Activated CD8-positive, alpha-beta T cell treated with anti-CD3 and anti-CD28 coated beads, Interleukin-2, amount 10 ng/mL, durations not matched to agents 7 days and 5 days (primary cell): Measurements from ENCODE around the gene FMN1. TPM values are rescaled to one million over a fixed set of nuclear protein-coding genes. Genes with fewer than 3 reads are reported as not detected.

Experiments
- ATAC-seq: fragments of 150-1000 bp; cut with Tn5 transposase; one replicate; pipeline ENCODE4 v1.10.0; 2021; ENCODE audit warnings: moderate library complexity
- CTCF ChIA-PET: fragments of 350-600 bp; sonication (Branson Sonifier 250); formaldehyde crosslinking; loops from one replicate; lab custom pipeline; 2021; ENCODE audit warnings: antibody characterized with exemption; lab: Charles Lee
- POLR2A ChIA-PET: fragments of 350-600 bp; sonication (Branson Sonifier 250); formaldehyde crosslinking; loops from one replicate; lab custom pipeline; 2021; ENCODE audit warnings: antibody characterized with exemption; lab: Charles Lee
- DNase-seq: peaks from one replicate; pipeline ENCODE4 v3.0.0-alpha.2; 2020
- H3K27ac Mint-ChIP-seq: one replicate; pipeline ENCODE4 v1.8.0; 2021; ENCODE audit warnings: mild to moderate bottlenecking, mixed read lengths
- H3K27me3 Mint-ChIP-seq: one replicate; pipeline ENCODE4 v1.8.0; 2021; ENCODE audit warnings: low read depth, mixed read lengths
- H3K36me3 Mint-ChIP-seq: one replicate; pipeline ENCODE4 v1.8.0; 2021; ENCODE audit warnings: low read depth, mixed read lengths
- H3K4me1 Mint-ChIP-seq: one replicate; pipeline ENCODE4 v1.8.0; 2021; ENCODE audit warnings: low read depth, mixed read lengths
- H3K4me3 Mint-ChIP-seq: one replicate; pipeline ENCODE4 v1.8.0; 2021; ENCODE audit warnings: mild to moderate bottlenecking, mixed read lengths
- H3K9me3 Mint-ChIP-seq: one replicate; pipeline ENCODE4 v1.8.0; 2022; ENCODE audit warnings: mixed read lengths; ENCODE audit not compliant: insufficient read depth
- total RNA-seq, 2 experiments: library from RNA; stranded (reverse); gene quantifications; one replicate each; pipeline ENCODE4 v1.2.3, GENCODE V29; 2021

The FMN1 gene
- total RNA-seq, 2 experiments from 2014 or later: 0.05 TPM; not detected in 1

DNA sequence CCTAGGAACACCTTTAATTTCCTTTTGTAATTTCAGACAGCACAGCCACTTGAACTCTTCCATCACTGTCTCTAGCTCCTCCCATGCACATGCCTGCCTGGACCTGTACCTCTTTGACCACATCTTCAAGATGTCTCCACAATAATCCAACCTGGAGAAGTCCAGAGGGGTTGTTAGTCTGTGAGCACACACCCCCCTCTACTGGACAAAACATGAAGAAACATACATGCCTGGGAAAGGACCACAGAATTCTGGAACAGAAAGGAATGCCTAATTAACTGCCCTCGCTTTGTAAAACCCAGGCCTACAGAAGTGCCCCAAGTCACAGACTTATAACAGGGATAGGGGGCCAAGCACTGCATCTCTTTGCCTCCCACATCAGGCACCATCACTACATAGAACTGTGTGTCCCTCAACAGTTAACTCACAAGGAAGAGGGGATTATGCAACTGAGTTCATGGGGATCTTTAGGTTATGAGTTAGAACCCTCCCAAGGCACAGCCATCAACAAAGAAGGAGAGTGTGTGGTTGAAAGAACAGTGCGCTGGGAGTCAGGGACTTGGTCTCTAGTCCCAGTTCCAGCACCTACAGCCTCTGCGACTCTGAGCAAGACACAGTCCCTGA lies 61.7 kb downstream of the FMN1 start:
- ChIA-PET CTCF (interaction anchor here (0.8 to 2.5 kb wide), 10 partner anchors 10 to 69 kb away, joined by 3 to 16 read pairs (median 6); no protein-coding TSS in a partner anchor), POLR2A (no interaction called here)
- Mint-ChIP-seq H3K27me3 (no peaks in the 10 kb centered on the region), H3K4me3 (no peak overlapping the region), H3K4me1 (no peaks in the 10 kb centered on the region), H3K9me3 (no peaks in the 10 kb centered on the region), H3K36me3 (no peaks in the 10 kb centered on the region), H3K27ac (no peak overlapping the region)
- no peak for ATAC-seq
- DNase-seq: no peak

DNA sequence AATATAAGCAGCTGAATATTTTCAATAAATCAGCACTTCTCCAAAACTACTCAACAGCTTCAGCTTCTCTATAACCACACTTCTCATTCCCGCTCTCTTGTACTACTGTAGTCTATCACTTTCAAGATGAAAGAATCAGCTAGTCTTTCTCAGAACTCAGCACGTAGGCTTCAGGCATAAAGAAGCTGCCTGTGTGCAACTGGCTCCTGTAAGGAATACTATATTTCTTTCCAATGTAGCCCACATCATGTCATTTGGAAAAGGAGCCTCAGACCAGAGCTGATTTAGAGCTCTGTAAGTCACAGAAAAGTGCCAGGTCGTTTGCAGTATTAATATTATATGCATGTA lies 62.3 kb downstream of the FMN1 start:
- H3K4me1 Mint-ChIP-seq: peaks cover under 1% of the 10 kb centered on the region
- ATAC-seq: no peak
- no peaks in the 10 kb centered on the region for H3K9me3 Mint-ChIP-seq
- POLR2A ChIA-PET: no interaction called here
- H3K27ac Mint-ChIP-seq: no peak overlapping the region
- H3K27me3 Mint-ChIP-seq: no peaks in the 10 kb centered on the region
- DNase-seq: no peak
- no peak overlapping the region for H3K4me3 Mint-ChIP-seq
- no peaks in the 10 kb centered on the region for H3K36me3 Mint-ChIP-seq
- CTCF ChIA-PET: interaction anchor here (0.8 to 2.5 kb wide), 10 partner anchors 9 to 69 kb away, joined by 3 to 16 read pairs (median 4); no protein-coding TSS in a partner anchor

DNA sequence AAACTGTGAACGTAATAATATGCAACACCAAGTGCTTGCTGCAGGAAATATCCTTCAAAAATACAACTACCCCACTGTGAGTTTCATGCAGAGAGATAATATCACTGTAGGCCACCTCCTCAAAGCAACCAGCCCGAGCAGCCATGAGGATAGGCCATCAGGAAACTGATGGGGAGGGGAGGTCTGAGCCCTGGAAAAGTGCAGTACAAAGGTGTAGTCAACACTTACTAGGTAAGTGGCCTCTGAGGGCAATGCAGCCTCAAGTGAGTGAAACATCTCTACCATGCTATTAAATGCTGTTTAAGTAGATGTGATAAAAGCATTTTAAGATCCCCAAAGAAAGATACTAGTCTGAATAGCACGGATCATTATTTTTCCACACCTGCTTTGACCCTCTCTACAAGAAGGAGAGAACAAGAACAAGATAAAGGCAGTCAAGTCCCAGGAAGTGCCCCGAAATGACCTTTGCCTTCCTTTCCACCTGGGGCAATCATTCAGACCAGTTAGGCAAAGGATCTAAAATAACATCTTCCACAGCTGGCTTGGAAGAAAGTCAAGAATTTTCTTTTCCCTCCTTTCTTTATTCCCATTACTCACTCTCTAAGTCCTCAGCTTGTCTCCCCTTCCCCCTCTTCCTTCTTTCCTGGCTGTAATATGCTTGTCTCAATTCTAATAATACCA lies 62.8 kb downstream of the FMN1 start:
- no peak overlapping the region for H3K4me3 Mint-ChIP-seq
- no peak for ATAC-seq

DNA sequence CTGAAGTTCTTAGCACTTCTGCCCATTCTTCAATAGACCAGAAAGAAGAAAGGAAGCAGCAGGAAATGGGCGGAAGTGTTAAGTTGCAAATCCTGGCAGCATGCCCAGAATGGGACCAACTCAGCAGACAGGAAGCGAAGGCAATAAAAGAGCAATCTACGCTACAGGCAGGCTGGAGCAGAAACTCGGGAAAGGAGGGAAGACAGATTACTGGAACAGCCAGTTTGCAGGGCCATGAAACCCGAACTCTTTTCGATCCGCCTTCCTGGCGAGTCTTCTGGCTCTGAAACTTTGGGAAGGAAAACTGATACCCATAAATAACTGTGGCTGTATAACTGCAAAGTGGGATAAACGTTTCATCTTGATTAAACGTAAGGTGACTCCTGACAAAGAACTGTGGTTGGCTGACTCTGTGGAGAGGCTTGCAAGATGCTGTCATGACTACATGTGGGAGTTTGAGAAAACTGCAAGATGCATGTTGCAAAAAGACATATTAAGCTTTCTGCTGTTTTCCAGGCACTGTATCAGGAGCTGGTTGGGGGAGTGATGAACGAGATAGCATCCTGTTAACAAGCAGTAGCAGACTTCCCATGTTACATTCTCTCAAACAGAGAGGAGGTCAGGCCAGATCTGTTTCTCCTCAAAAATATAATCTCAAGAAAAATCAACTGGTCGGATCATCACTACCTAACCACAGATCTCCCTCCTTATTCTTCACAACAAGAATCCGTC lies 67.8 kb downstream of the FMN1 start:
- no peak overlapping the region for H3K27ac Mint-ChIP-seq
- POLR2A ChIA-PET: no interaction called here
- ATAC-seq (no peak), DNase-seq (peak; percentile 43)
- CTCF ChIA-PET: interaction anchor here (2.2 kb wide), 1 partner anchor 40 kb away, joined by 5 read pairs; no protein-coding TSS in a partner anchor
- peaks cover 2% of the 10 kb centered on the region for H3K27me3 Mint-ChIP-seq
- H3K4me1 Mint-ChIP-seq: peaks cover 16% of the 10 kb centered on the region
- no peaks in the 10 kb centered on the region for H3K9me3 Mint-ChIP-seq
- no peak overlapping the region for H3K4me3 Mint-ChIP-seq
- H3K36me3 Mint-ChIP-seq: no peaks in the 10 kb centered on the region

More for the DNA sequence above, 62.8 kb downstream of the FMN1 start:
- DNase-seq: no peak
- Mint-ChIP-seq H3K9me3 (no peaks in the 10 kb centered on the region), H3K27me3 (no peaks in the 10 kb centered on the region), H3K36me3 (no peaks in the 10 kb centered on the region), H3K4me1 (peaks cover 6% of the 10 kb centered on the region), H3K27ac (no peak overlapping the region)
- CTCF ChIA-PET: interaction anchor here (0.8 to 2.5 kb wide), 10 partner anchors 9 to 70 kb away, joined by 3 to 16 read pairs (median 4); no protein-coding TSS in a partner anchor
- POLR2A ChIA-PET: no interaction called here

DNA sequence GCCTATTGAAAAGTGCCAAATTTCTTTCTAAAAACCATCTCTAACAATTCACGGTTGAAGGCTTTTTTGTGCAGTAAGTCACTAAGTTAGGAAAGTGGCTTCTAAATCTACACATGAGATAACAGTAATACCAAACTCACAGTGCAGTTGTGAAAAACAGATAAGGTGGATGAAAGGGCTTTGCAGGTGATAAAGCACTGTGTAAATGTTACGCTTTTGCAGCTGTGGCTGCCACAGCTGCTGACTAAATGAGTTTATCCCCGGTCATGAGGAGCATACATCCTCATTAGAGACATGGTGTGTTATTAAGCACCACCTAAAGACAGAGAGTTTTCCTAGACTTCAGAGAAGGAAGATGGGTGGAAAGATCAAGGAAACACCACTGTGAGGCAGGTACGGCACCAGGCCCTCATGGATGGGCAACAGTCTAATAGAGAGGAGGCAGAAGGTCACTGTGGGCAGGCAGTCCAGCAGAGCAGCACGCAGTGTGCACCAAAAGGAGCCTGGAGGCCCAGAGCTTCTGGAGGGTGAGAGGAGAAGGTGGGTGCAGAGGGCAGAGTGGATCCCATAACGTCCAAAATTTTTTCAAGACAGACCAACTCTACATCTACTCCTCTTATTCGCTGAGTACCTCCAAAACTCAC lies 68.5 kb downstream of the FMN1 start:
- no peak for DNase-seq
- Mint-ChIP-seq H3K36me3 (no peaks in the 10 kb centered on the region), H3K9me3 (no peaks in the 10 kb centered on the region), H3K4me1 (peaks cover 16% of the 10 kb centered on the region), H3K4me3 (no peak overlapping the region), H3K27ac (no peak overlapping the region), H3K27me3 (peaks cover 2% of the 10 kb centered on the region)
- no peak for ATAC-seq
- ChIA-PET POLR2A (no interaction called here), CTCF (no interaction called here)

DNA sequence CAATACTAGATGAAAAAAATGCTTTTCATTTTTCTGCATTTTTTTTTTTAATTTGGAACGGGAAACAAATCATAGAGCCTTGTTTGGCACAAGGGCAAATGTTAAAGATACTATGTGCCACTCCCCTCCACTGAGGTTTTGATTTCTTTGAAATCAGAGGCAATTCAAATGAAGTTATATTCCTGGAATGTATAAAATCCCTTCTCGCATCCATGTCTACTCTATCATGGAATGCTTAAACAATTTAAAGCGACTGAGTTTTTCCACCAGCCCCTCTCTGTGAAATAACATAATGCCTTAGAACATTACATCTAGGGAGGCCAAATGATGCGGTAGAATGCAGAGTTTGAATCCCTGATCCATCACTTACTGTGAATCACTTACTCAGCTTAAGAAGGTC lies 69.7 kb downstream of the FMN1 start:
- Mint-ChIP-seq H3K9me3 (no peaks in the 10 kb centered on the region), H3K4me3 (no peak overlapping the region), H3K36me3 (no peaks in the 10 kb centered on the region), H3K27me3 (peaks cover 2% of the 10 kb centered on the region), H3K4me1 (peaks cover 16% of the 10 kb centered on the region), H3K27ac (no peak overlapping the region)
- ChIA-PET CTCF (no interaction called here), POLR2A (no interaction called here)
- no peak for ATAC-seq
- no peak for DNase-seq

DNA sequence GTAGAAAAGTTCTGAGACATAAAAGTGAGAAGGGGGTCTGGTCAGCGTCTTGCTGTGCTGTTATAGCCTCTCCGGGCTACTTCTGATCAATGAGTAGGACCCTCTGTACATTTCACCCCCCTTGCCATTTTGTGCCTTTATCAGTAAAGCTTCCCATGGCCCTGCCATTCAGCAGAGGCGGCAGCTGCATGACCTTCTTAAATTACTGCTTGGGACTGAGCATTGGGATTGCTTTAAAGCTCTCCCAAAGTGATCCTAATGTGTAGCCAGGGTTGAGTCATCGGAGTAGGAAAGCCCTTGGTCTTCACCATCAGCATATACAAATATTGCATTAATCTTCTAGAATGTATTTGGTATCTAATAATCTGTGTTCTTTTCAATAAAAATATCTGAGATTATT lies 70.2 kb downstream of the FMN1 start:
- Mint-ChIP-seq H3K36me3 (no peaks in the 10 kb centered on the region), H3K9me3 (no peaks in the 10 kb centered on the region), H3K27me3 (peaks cover 2% of the 10 kb centered on the region), H3K27ac (no peak overlapping the region), H3K4me3 (no peak overlapping the region), H3K4me1 (peaks cover 16% of the 10 kb centered on the region)
- ChIA-PET CTCF (no interaction called here), POLR2A (no interaction called here)
- ATAC-seq (no peak), DNase-seq (no peak)

DNA sequence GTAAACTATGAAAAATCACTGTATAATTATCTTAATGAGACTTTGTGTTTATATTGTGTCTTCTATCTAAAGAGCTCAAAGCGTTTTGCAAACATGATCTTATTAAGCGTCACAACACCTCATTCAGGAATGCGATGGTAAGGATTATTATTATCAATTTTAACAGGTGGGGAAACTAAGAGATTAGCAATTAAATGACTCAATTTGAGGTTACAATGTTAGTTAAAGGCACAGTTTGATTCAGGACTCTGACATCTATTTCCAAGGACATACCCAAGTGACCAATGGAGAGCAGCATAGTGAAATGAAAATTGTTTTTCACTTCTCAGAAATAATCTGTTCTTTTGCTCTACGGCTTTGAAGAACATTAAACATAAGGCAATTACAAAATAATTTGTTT lies 74.6 kb downstream of the FMN1 start:
- Mint-ChIP-seq H3K4me3 (no peak overlapping the region), H3K9me3 (no peaks in the 10 kb centered on the region), H3K27ac (no peak overlapping the region), H3K27me3 (peaks cover 2% of the 10 kb centered on the region), H3K4me1 (no peaks in the 10 kb centered on the region), H3K36me3 (no peaks in the 10 kb centered on the region)
- ChIA-PET CTCF (interaction anchor here (1.1 kb wide), 1 partner anchor 12 kb away, joined by 4 read pairs; no protein-coding TSS in a partner anchor), POLR2A (no interaction called here)
- ATAC-seq (no peak), DNase-seq (no peak)

DNA sequence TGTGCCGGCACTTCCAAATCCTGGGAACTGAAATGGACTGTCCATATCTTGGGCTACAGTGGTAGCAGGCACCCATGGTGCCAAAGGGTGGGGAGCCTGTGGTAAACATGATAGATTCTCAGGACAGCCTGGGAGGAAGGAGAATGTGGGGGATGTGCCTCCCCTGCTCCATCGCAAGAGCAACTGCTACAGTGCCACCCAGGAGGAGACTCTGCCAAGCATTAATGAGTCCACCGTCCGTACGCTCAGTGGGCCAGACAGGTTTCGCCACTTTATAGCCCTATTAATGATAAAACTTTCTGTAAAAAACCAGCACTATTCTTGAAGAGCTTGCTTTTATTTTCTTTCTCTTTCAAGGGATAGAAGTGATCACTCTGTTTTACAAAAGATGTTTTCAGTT lies 75.2 kb downstream of the FMN1 start:
- ATAC-seq: no peak
- ChIA-PET CTCF (interaction anchor here (1.1 kb wide), 1 partner anchor 13 kb away, joined by 4 read pairs; no protein-coding TSS in a partner anchor), POLR2A (no interaction called here)

DNA sequence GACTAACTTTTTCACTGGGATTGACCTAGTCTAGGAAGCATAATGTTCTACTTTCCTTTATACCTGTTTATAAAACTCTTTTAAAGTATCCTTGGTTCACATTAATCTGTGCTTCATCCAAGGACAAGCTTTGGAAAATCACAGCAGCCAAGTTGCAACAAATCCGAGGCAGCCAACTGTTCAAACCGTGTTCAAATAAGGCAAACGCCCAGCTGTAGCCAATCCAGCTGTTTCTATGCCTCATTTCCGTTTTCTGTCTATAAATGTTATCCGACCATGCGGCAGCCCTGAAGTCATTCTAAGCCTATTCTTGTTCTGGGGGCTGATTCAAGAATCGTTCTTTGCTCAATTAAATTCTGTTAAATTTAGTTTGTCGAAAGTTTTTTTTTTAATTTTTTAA lies 78.3 kb downstream of the FMN1 start:
- H3K27me3 Mint-ChIP-seq: peaks cover 7% of the 10 kb centered on the region

More for the DNA sequence above, 75.2 kb downstream of the FMN1 start:
- H3K4me3 Mint-ChIP-seq: no peak overlapping the region
- H3K4me1 Mint-ChIP-seq: no peaks in the 10 kb centered on the region
- peaks cover 2% of the 10 kb centered on the region for H3K27me3 Mint-ChIP-seq
- H3K9me3 Mint-ChIP-seq: no peaks in the 10 kb centered on the region
- H3K27ac Mint-ChIP-seq: no peak overlapping the region
- DNase-seq: no peak
- no peaks in the 10 kb centered on the region for H3K36me3 Mint-ChIP-seq

DNA sequence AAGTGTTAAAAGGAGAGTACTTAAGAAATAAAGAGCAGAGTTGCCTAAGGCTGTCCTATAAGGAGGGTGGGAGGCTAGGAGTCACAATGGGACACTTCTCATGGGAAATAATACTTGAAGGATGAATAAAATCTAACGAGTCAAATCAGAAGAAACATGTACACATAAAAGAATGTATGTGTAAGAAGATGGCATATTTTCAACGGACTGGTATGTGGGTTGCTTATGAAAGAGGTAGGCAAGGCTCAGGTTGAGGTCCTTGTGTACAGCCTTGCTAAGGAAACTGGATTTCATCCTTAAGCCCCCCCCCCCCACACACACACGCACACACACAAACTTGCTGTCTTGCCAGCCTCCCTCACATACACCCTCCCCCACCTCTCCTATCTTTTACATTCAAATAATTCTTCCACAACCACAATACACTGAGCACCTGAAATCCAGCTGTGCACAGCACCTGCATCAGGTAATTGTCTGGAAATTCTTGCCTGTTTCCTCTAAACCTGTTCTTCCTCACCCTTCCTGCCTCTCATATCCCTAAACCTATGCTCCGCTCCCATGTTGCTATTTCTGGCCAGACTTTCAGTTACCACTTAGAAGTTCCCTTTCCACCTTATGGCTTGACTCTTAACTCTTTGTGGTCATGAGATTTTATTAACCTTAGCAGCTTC lies 79.2 kb downstream of the FMN1 start:
- Mint-ChIP-seq H3K27ac (no peak overlapping the region), H3K36me3 (no peaks in the 10 kb centered on the region), H3K4me3 (no peak overlapping the region), H3K9me3 (no peaks in the 10 kb centered on the region), H3K4me1 (no peaks in the 10 kb centered on the region), H3K27me3 (peaks cover 7% of the 10 kb centered on the region)
- ATAC-seq (no peak), DNase-seq (no peak)
- ChIA-PET CTCF (no interaction called here), POLR2A (no interaction called here)

More for the DNA sequence above, 78.3 kb downstream of the FMN1 start:
- H3K36me3 Mint-ChIP-seq: no peaks in the 10 kb centered on the region
- H3K4me1 Mint-ChIP-seq: no peaks in the 10 kb centered on the region
- H3K27ac Mint-ChIP-seq: no peak overlapping the region
- H3K9me3 Mint-ChIP-seq: no peaks in the 10 kb centered on the region
- ChIA-PET POLR2A (no interaction called here), CTCF (no interaction called here)
- ATAC-seq (no peak), DNase-seq (no peak)
- H3K4me3 Mint-ChIP-seq: no peak overlapping the region
